ENCODE results near the gene LY86.

Gene LY86

GRCh38 chr6:6569811-6570164, 18.7 kb upstream of the LY86 start:
- TF ChIP-seq, protein P1, sequence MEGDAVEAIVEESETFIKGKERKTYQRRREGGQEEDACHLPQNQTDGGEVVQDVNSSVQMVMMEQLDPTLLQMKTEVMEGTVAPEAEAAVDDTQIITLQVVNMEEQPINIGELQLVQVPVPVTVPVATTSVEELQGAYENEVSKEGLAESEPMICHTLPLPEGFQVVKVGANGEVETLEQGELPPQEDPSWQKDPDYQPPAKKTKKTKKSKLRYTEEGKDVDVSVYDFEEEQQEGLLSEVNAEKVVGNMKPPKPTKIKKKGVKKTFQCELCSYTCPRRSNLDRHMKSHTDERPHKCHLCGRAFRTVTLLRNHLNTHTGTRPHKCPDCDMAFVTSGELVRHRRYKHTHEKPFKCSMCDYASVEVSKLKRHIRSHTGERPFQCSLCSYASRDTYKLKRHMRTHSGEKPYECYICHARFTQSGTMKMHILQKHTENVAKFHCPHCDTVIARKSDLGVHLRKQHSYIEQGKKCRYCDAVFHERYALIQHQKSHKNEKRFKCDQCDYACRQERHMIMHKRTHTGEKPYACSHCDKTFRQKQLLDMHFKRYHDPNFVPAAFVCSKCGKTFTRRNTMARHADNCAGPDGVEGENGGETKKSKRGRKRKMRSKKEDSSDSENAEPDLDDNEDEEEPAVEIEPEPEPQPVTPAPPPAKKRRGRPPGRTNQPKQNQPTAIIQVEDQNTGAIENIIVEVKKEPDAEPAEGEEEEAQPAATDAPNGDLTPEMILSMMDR (IDR thresholded peaks at IDR 0.05; ENCODE audit: insufficient read depth, low read length, poor library complexity, severe bottlenecking): no peak
- TF ChIP-seq EZH2phosphoT487 (conservative IDR thresholded peaks at IDR 0.05; ENCODE audit: low read length): no peak
- H2AFZ ChIP-seq (ENCODE audit: low read depth, low read length, severe bottlenecking): no peak overlapping the region
- no peak overlapping the region for H3K4me2 ChIP-seq (ENCODE audit: low read depth, low read length, poor library complexity, severe bottlenecking)
- no peaks in the 10 kb centered on the region for H3K9me3 ChIP-seq (ENCODE audit: insufficient read depth, low read length)
- H3K9ac ChIP-seq (ENCODE audit: low read length): no peak overlapping the region
- no peak overlapping the region for H3K27ac ChIP-seq (ENCODE audit: low read depth, low read length)
- no peaks in the 10 kb centered on the region for H3K27me3 ChIP-seq (ENCODE audit: low read length)
- no peaks in the 10 kb centered on the region for H3K9me2 ChIP-seq (replicated peaks; ENCODE audit: insufficient read depth, low read length)
- H3F3A ChIP-seq (ENCODE audit: insufficient read depth): no peaks in the 10 kb centered on the region
- H4K20me1 ChIP-seq (ENCODE audit: low read depth, low read length): no peaks in the 10 kb centered on the region
- peaks cover 8% of the 10 kb centered on the region; the same call in 1 of the 2 replicates for H3K79me2 ChIP-seq (ENCODE audit: insufficient read depth, low read length)
- no peak overlapping the region for H3K4me3 ChIP-seq (ENCODE audit: insufficient read depth, low read length, poor library complexity, severe bottlenecking)
- peaks cover 9% of the 10 kb centered on the region; the same call in 1 of the 2 replicates for H3K36me3 ChIP-seq (ENCODE audit: low read length)

- Histone ChIP-seq H3K27ac (ENCODE audit: low read depth, low read length) (no peak overlapping the region), H3F3A (ENCODE audit: insufficient read depth) (no peaks in the 10 kb centered on the region), H3K9ac (ENCODE audit: low read length) (no peak overlapping the region), H3K27me3 (ENCODE audit: low read length) (no peaks in the 10 kb centered on the region), H3K4me2 (ENCODE audit: low read depth, low read length, poor library complexity, severe bottlenecking) (no peak overlapping the region), H3K79me2 (ENCODE audit: insufficient read depth, low read length) (peaks cover 9% of the 10 kb centered on the region; the same call in 1 of the 2 replicates), H3K4me3 (ENCODE audit: insufficient read depth, low read length, poor library complexity, severe bottlenecking) (no peak overlapping the region), H3K9me2 (replicated peaks; ENCODE audit: insufficient read depth, low read length) (no peaks in the 10 kb centered on the region), H2AFZ (ENCODE audit: low read depth, low read length, severe bottlenecking) (no peak overlapping the region), H4K20me1 (ENCODE audit: low read depth, low read length) (no peaks in the 10 kb centered on the region), H3K9me3 (ENCODE audit: insufficient read depth, low read length) (0 out of 2 replicates have a peak, but pooled peaks cover under 1% of the 10 kb centered on the region), H3K36me3 (ENCODE audit: low read length) (peaks cover 15% of the 10 kb centered on the region)
- TF ChIP-seq, protein P1 (IDR thresholded peaks at IDR 0.05; ENCODE audit: insufficient read depth, low read length, poor library complexity, severe bottlenecking): no peak
- TF ChIP-seq EZH2phosphoT487 (conservative IDR thresholded peaks at IDR 0.05; ENCODE audit: low read length): no peak
Observed at GRCh38 chr6:6570929-6571671, 17.4 kb upstream of the LY86 start.

- TF ChIP-seq, protein P1 (IDR thresholded peaks at IDR 0.05; ENCODE audit: insufficient read depth, low read length, poor library complexity, severe bottlenecking): no peak
- no peak for TF ChIP-seq EZH2phosphoT487 (conservative IDR thresholded peaks at IDR 0.05; ENCODE audit: low read length)
- H3K9me3 ChIP-seq (ENCODE audit: insufficient read depth, low read length): 0 out of 2 replicates have a peak, but pooled peaks cover 6% of the 10 kb centered on the region
- no peaks in the 10 kb centered on the region for H4K20me1 ChIP-seq (ENCODE audit: low read depth, low read length)
- H3K9ac ChIP-seq (ENCODE audit: low read length): no peak overlapping the region
- no peak overlapping the region for H3K27ac ChIP-seq (ENCODE audit: low read depth, low read length)
- H3F3A ChIP-seq (ENCODE audit: insufficient read depth): peaks cover 5% of the 10 kb centered on the region; the same call in 1 of the 2 replicates
- H3K4me3 ChIP-seq (ENCODE audit: insufficient read depth, low read length, poor library complexity, severe bottlenecking): no peak overlapping the region
- H3K4me2 ChIP-seq (ENCODE audit: low read depth, low read length, poor library complexity, severe bottlenecking): no peak overlapping the region
- no peak overlapping the region for H2AFZ ChIP-seq (ENCODE audit: low read depth, low read length, severe bottlenecking)
- peaks cover 25% of the 10 kb centered on the region; the same call in 1 of the 2 replicates for H3K79me2 ChIP-seq (ENCODE audit: insufficient read depth, low read length)
- no peaks in the 10 kb centered on the region for H3K9me2 ChIP-seq (replicated peaks; ENCODE audit: insufficient read depth, low read length)
- H3K27me3 ChIP-seq (ENCODE audit: low read length): no peaks in the 10 kb centered on the region
- H3K36me3 ChIP-seq (ENCODE audit: low read length): peaks cover 15% of the 10 kb centered on the region
Observed at GRCh38 chr6:6575143-6575542, 13.4 kb upstream of the LY86 start.

Data from SU-DHL-6 (cell line).